H1 (cell line): ENCODE results near the gene MARK4. TPM values are rescaled to one million over a fixed set of nuclear protein-coding genes. Genes with fewer than 3 reads are reported as not detected.

Experiments used
- EZH2 ChIP-seq: fragments of 200-600 bp; sonication (generic); IDR thresholded peaks from 2 replicates; pipeline ENCODE4 v1.7.1; 2012; ENCODE audit warnings: low read depth, mild to moderate bottlenecking, moderate library complexity, low read length, inconsistent platforms; ENCODE audit not compliant: severe bottlenecking
- HDAC6 ChIP-seq: IDR thresholded peaks from one replicate; pipeline ENCODE4 v1.7.1; 2012; ENCODE audit warnings: low read depth, mild to moderate bottlenecking, inconsistent platforms, low read length, moderate library complexity
- PHF8 ChIP-seq: fragments of 200-600 bp; sonication (generic); conservative IDR thresholded peaks from 2 replicates; pipeline ENCODE4 v1.7.1; 2012; ENCODE audit warnings: low read depth, mild to moderate bottlenecking, inconsistent platforms, low read length, moderate library complexity
- POLR2A ChIP-seq, 2 experiments: IDR thresholded peaks; 1 replicate in 1 of 2; 2 replicates in 1 of 2; pipeline ENCODE4 v1.6.1; 2011; ENCODE audit warnings: low read depth in 2 of 2, low read length in 2 of 2, mild to moderate bottlenecking in 2 of 2; ENCODE audit errors: control extremely low read depth in 1 of 2
- SIRT6 ChIP-seq: IDR thresholded peaks from one replicate; pipeline ENCODE4 v1.7.1; 2012; ENCODE audit warnings: low read length, inconsistent platforms
- SRF ChIP-seq: IDR thresholded peaks from 2 replicates; pipeline ENCODE4 v1.6.1; 2011; ENCODE audit warnings: mild to moderate bottlenecking, low read depth, low read length, moderate library complexity
- polyA plus RNA-seq, 7 experiments: library from polyadenylated mRNA; depleted of rRNA in 3 of 7; stranded (reverse) in 5 of 7; unstranded in 2 of 7; fragments of >200 nt in 5 of 7; fragments of 200-250 nt in 2 of 7; gene quantifications; 1 replicate in 5 of 7; 2 replicates in 1 of 7; 4 replicates in 1 of 7; pipeline versions ENCODE4 v1.2.1 to v1.2.3, GENCODE V29; 2011 to 2013; ENCODE audit warnings: missing spikeins in 2 of 7, mixed read lengths in 2 of 7
- total RNA-seq: library from RNA; stranded (reverse); fragmentation: NEBNext Ultra II Directional; extraction: Animal tissue kit (Norgen Biotek cat#: 25700); gene quantifications from 2 replicates; pipeline ENCODE4 v1.2.1, GENCODE V29; 2021
- TF ChIP-seq, protein P1 (sequence below): IDR thresholded peaks from 2 replicates; pipeline ENCODE4 v1.6.1; 2012; ENCODE audit warnings: inconsistent platforms

The MARK4 gene
- total and polyA plus RNA-seq, 2 of the 8 experiments (the other 6 are each of a cell fraction or from before 2014, with no cell fraction given) = 12.3 to 49.8 TPM

DNA sequence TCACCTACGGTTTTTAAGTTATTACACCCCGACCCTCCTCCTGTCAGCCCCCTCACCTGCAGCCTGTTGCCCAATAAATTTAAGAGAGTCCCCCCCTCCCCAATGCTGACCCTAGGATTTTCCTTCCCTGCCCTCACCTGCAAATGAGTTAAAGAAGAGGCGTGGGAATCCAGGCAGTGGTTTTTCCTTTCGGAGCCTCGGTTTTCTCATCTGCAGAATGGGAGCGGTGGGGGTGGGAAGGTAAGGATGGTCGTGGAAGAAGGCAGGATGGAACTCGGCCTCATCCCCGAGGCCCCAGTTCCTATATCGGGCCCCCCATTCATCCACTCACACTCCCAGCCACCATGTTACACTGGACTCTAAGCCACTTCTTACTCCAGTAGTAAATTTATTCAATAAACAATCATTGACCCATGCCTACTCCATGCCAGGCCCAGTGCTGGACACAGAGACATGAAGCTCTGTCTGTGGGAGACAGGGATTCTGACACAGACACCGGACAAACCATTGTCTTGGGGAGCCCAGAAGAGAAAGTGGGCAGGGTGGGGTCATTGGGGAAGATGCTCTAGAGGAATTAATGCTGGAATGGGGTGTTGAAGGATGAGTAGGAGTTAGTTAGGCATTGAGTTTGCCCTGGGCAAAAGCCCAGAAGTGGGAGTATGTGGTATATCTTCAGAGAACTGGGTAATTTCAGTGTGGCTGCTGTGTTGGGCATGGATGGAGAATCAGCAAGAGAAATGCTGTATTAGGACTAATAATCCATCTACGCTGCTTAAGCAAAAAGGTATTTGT, 52.4 kb downstream of the MARK4 start (continued):
- TF ChIP-seq SRF (no peak), HDAC6 (no peak), EZH2 (no peak), POLR2A (IDR thresholded peaks at IDR 0.05; ENCODE audit: control extremely low read depth in 1 of 2, low read depth in 2 of 2, low read length in 2 of 2) (no peak), PHF8 (no peak), SIRT6 (no peak)
- TF ChIP-seq, protein P1, sequence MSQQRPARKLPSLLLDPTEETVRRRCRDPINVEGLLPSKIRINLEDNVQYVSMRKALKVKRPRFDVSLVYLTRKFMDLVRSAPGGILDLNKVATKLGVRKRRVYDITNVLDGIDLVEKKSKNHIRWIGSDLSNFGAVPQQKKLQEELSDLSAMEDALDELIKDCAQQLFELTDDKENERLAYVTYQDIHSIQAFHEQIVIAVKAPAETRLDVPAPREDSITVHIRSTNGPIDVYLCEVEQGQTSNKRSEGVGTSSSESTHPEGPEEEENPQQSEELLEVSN = no peak
- TF ChIP-seq, all 59 proteins: peak for 0
